SKM-1 (cell line): ENCODE results near the gene SUMF1.
A peak's percentile ranks its signal among the peaks of the same experiment; 100 is the strongest.
"Not testable (repeated sequence)": the region's sequence is repeated elsewhere in the genome, so short reads cannot be mapped to it uniquely, and the experiment has no call there.

Experiments
- DNase-seq: peaks from one replicate; lab custom pipeline; 2025; ENCODE audit not compliant: unreplicated experiment; lab: John Stamatoyannopoulos, UW

The SUMF1 gene

GRCh38 chr3:4462369-4463040, 4.6 kb downstream of the SUMF1 start:
- peak; percentile 13 for DNase-seq

DNA sequence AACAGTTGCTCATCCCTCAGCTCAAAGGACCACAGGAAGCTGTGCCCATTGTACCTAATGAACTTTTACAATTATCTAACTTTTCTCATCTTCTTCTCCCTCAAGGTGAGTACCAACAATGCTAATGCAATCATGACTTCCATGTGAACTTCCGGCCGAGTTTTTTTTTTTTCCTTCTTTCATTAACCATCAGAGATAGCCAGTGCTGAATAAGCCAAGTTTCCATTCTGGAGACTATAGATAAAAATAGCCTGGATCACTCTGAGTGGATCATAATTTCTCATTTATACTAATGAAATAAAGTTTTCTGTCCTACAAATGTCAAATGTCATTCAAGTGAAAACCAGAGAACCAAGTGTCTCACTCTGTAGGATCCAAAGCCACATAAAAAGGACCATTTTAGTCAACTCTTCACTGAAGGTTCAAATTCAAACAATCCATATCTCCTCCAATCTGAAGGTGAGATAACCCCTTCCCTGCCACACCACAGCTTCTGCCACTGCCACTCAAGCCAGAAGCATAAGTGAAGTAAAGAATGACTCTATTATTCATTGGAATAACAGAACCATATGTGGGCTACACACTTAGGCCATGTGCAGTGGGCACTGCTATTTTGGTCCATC, 5.5 kb downstream of the SUMF1 start:
- DNase-seq, result no peak

- no peak for DNase-seq
Measured at GRCh38 chr3:4460334-4460733, 6.7 kb downstream of the SUMF1 start.

GRCh38 chr3:4458961-4459360, 8.1 kb downstream of the SUMF1 start:
- DNase-seq, result no peak

DNA sequence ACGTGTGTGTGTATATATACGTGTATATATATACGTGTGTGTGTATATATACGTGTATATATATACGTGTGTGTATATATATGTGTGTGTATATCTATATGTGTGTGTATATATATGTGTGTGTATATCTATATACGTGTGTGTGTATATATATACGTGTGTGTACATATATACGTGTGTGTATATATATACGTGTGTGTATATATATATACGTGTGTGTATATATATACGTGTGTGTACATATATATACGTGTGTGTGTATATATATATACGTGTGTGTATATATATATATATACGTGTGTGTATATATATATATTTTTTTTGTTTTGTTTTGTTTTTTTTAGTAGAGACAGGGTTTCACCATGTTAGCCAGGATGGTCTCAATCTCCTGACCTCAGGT, 10.3 kb downstream of the SUMF1 start:
- DNase-seq, result not testable (repeated sequence)

DNA sequence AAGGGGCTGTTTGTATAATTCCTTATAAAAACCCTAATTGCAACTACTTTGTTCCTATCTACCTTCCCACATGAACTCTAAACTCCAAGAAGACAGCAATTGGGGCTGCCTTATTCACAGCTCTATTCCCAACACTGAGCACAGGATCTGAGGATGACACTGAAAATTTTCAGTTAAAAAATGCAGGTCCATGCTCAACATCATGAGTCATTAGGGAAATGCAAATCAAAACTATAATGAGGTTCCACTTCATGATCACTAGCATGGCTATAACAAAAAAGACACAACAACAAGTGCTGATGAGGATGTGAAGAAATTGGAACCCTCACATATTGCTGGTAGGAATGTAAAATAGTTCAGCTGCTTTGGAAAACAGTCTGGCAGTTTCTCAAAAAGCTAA, 12.9 kb downstream of the SUMF1 start:
- no peak for DNase-seq

DNA sequence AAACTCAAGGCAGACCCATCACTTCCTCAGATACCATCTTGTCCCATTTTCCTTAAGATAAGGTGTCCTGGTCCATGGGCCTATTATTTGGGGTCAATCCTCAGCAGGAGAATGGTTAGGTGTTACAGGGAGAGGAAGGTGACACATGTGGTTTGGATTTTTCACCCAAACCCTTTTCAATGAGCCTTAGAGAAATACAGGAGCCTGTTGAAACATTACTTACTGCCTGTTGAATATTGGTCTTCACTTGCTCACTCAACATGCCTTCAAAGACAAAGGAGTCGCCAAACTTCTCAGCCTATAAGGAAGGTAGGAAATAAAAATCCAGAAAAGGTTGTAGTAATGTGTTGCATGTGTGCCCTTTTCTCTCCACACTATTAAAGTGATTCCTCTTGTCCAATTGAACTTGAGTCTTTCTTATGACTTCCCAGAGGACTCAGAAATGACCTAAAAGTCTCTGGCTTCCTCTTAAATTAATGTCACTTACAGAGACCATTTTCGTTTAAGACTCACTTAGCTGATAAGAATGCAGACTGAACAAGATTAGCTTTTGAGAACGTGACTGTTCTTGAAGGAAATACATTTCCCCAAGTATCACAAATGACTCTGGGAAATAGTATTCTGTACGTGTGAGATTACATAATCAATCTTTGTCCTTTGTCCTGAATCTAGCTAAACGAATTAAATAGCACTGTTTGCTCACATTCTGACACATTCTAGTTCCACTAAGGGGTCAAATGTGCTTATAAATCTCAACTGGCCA, 17.8 kb downstream of the SUMF1 start:
- DNase-seq, result no peak

DNA sequence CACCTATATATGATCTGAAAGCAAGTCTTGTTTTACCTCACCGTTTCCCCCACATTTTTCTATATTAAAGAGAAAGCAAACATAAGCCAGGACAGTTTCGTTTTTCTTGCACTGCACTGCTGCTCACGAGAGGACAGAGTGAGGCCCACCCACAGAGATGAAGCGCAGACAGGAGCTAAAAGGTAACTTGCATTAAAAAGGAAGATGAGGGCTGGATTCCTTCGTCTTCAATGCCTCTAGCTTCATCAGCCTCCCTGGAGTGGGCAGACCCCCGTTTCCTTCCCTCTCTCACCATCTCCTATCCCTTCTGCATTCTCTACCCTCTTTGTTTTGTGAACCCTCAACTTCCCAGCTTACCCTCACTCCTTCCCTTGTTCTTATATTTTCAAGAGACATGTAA, 18.9 kb downstream of the SUMF1 start:
- no peak for DNase-seq

GRCh38 chr3:4447295-4447999, 19.6 kb downstream of the SUMF1 start:
- DNase-seq, result no peak

GRCh38 chr3:4440951-4441350, 26.1 kb downstream of the SUMF1 start:
- DNase-seq, result no peak

DNA sequence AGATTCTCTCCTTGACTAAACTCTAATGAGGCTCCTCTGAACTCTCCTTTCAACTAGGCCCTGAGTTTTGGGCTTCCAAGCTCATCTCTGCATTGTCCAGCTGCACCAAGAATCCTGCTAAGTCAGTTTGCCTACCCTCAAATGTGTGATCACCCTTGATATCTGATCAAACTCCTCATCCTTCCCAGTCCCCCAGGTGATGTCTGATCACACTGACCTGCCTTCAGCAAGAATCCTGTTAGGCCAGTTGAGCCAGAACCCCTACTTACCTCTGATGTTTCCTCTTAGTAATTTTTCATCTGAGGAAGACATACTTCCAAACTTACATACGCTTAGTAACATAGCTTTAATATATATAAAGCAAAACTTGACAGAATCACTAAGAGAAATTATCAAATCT, 28.8 kb downstream of the SUMF1 start:
- no peak for DNase-seq

DNA sequence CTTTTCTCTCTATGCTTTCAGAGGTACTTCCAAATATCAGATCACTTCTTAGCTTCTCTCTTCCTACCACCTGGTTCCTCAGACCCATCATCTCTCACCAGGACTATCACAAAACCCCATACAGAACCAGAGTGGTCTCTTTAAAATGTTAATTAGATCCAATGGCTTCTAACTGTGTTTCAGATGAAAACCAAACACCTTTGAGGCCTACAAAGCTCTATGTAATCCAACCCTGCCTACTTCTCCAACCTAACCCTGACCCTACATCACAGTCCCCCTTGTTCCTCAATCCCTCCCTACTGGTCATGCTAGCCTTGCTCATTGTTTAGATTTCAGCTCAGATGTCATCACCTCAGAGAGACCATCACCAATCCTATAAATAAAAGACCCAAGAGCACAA, 34.8 kb downstream of the SUMF1 start:
- no peak for DNase-seq

DNA sequence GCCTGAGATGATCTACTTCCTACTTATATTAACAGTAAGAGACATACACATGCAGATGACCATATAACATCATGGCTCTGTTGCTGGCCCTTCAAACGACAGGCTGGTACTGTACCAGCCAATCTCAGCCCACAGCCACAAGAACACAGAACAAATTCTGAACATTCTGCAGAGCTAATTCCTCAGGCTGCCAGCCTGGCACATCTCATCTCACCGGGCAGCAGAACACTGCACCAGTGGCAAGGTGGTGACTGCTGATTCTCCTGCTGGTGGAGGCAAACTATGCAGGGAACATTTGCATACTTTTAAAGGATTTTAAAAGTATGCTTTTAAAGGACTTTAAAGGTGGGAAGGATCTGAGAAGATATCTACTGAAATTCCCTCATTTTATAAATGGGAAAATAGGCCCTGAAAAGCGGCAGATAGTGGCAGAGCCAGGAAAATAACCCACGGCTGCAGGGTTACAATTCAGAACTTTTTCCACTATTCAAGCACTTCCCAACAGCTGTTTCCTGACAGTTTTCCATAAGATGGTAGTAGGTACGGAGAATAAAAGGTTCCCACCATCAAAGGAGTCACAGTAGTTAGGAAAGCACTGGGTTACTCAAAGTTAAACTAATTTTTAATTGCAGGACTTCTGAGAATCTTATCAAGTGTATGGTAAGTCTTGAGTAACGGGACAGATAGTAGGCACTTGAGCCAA, 37.3 kb downstream of the SUMF1 start:
- no peak for DNase-seq

GRCh38 chr3:4426782-4427344, 40.2 kb downstream of the SUMF1 start:
- DNase-seq, result no peak

DNA sequence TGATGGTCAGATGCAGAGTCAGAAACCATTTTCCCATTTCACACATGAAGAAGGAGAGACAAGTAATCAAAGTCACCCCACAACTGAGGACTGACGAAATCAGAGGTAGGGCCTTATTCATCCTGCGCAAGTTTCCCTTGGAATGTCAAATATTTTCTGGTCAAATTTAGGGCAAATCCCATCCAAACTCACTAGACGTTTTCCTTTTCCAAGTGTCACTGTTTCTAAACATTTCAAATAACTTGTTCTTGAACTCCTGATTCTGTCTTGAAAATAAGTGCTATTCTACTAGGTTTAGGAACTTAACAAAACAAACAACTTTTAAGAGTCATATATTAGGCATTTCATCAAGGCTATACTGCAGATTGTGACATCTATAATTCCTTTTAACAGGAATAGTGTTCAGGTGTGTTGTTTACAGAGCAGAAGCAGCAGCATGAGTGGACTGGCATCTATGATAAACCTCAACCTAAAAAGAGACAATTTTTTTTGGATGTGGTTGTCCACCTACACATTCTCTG, 40.7 kb downstream of the SUMF1 start:
- DNase-seq, result no peak

GRCh38 chr3:4425707-4426106, 41.4 kb downstream of the SUMF1 start:
- no peak for DNase-seq

- no peak for DNase-seq
Measured at GRCh38 chr3:4425055-4425454, 42.0 kb downstream of the SUMF1 start.

DNA sequence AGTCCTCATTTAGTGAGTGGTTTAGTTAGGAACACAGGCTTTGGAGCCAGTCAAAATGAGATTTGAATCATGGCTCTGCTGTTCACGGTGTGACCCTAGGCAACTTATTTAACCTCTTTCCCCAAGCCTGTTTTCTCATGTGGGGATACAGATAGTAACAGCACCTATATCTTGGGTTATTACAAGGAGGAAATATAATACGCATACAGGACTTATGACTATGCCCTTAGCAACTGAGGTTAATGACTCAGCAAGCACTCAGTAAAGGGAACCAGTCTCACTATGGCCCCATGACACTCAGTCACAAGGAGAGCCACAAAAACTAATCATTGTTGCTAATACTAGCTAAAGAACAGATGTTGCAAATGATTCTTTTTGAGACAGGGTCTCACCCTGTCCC, 45.9 kb downstream of the SUMF1 start:
- no peak for DNase-seq

DNA sequence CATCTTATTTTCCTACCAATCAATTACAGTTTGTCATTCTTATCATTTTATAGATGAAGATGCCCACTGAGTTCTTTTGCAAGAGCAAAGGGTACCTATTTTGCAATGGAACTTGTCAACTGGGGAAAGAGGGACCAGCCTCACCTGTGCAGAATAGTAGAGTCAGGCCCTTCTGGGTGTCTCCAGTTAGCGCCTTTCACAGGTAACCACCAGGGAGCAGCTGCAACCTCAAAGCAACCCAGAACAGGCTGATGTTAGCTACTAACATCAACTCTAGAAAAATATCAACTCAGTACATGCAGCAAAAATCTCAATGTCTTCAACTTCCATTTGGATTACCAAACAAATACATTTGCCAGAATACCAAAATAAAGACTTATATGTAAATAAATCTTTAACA, 47.1 kb downstream of the SUMF1 start:
- no peak for DNase-seq

GRCh38 chr3:4419386-4419785, 47.7 kb downstream of the SUMF1 start:
- no peak for DNase-seq

- DNase-seq, result no peak
Measured at GRCh38 chr3:4418156-4418555, 48.9 kb downstream of the SUMF1 start.
